ENCODE data around the gene SPX.

SPX gene

GRCh38 chr12:21580748-21581516 is 54.8 kb downstream of the SPX start:
- DNase-seq (ENCODE audit: low read depth): no peak
